Liver (tissue), 9 donors: ENCODE data around the gene SEZ6. TPM values are rescaled to one million over a fixed set of nuclear protein-coding genes. Genes with fewer than 3 reads are reported as not detected.

Experiments used
- DNase-seq: peaks from one replicate; pipeline ENCODE4 v3.0.0-alpha.2; 2017; ENCODE audit warnings: low spot score
- H3K27ac ChIP-seq, 2 donors: one replicate each; pipeline ENCODE4 v1.7.0; 2013; ENCODE audit warnings: inconsistent platforms in 2 of 2, low read length in 2 of 2, control low read depth in 1 of 2, low read depth in 1 of 2, mild to moderate bottlenecking in 1 of 2
- H3K27me3 ChIP-seq, 4 donors: one replicate each; pipeline versions ENCODE4 v1.6.1 to v1.7.0; 2013; ENCODE audit warnings: low read length in 3 of 4, inconsistent platforms in 1 of 4, mild to moderate bottlenecking in 1 of 4, moderate library complexity in 1 of 4; ENCODE audit not compliant: control insufficient read depth in 4 of 4, insufficient read depth in 4 of 4
- H3K36me3 ChIP-seq, 4 donors: one replicate each; pipeline versions ENCODE4 v1.6.1 to v1.7.0; 2013; ENCODE audit warnings: low read length in 3 of 4, mild to moderate bottlenecking in 3 of 4, low read depth in 1 of 4, moderate library complexity in 1 of 4; ENCODE audit not compliant: control insufficient read depth in 4 of 4, insufficient read depth in 3 of 4
- H3K4me1 ChIP-seq, 4 donors: one replicate each; pipeline versions ENCODE4 v1.6.1 to v1.7.0; 2013; ENCODE audit warnings: low read length in 3 of 4, mild to moderate bottlenecking in 3 of 4, moderate library complexity in 1 of 4; ENCODE audit not compliant: control insufficient read depth in 4 of 4, insufficient read depth in 4 of 4
- H3K4me3 ChIP-seq, 3 donors: one replicate each; pipeline versions ENCODE4 v1.6.1 to v1.7.0; 2013; ENCODE audit warnings: low read length in 3 of 3, control low read depth in 1 of 3, low read depth in 1 of 3, mild to moderate bottlenecking in 1 of 3
- H3K9ac ChIP-seq, 2 donors: one replicate each; pipeline ENCODE4 v1.7.0; 2013; ENCODE audit warnings: low read length in 2 of 2, mild to moderate bottlenecking in 2 of 2, moderate library complexity in 2 of 2, control low read depth in 1 of 2, low read depth in 1 of 2
- H3K9me3 ChIP-seq, 4 donors: one replicate each; pipeline versions ENCODE4 v1.6.1 to v1.7.0; 2013; ENCODE audit warnings: low read length in 3 of 4; ENCODE audit not compliant: control insufficient read depth in 4 of 4
- EGR1 ChIP-seq, 2 donors: IDR thresholded peaks; 2 replicates each; pipeline ENCODE4 v1.6.1; 2016 to 2018; ENCODE audit warnings: antibody characterized with exemption in 2 of 2, low read depth in 2 of 2
- FOXA1 ChIP-seq: IDR thresholded peaks from 2 replicates; pipeline ENCODE4 v1.6.1; 2016; ENCODE audit warnings: antibody characterized with exemption
- FOXA2 ChIP-seq: IDR thresholded peaks from 2 replicates; pipeline ENCODE4 v1.6.1; 2016; ENCODE audit warnings: antibody characterized with exemption
- GABPA ChIP-seq, 2 donors: IDR thresholded peaks in 1 of 2; conservative IDR thresholded peaks in 1 of 2; 2 replicates each; pipeline ENCODE4 v1.6.1; 2016; ENCODE audit warnings: antibody characterized with exemption in 2 of 2, mild to moderate bottlenecking in 1 of 2, moderate library complexity in 1 of 2
- HNF4A ChIP-seq, 2 donors: conservative IDR thresholded peaks; 2 replicates each; pipeline ENCODE4 v1.6.1; 2016; ENCODE audit warnings: antibody characterized with exemption in 2 of 2, mild to moderate bottlenecking in 2 of 2
- HNF4G ChIP-seq: IDR thresholded peaks from 2 replicates; pipeline ENCODE4 v1.6.1; 2016; ENCODE audit warnings: antibody characterized with exemption
- JUND ChIP-seq, 2 donors: IDR thresholded peaks; 2 replicates each; pipeline ENCODE4 v1.6.1; 2016; ENCODE audit warnings: antibody characterized with exemption in 2 of 2
- NR2F2 ChIP-seq: IDR thresholded peaks from 2 replicates; pipeline ENCODE4 v1.6.1; 2016; ENCODE audit warnings: antibody characterized with exemption
- RAD21 ChIP-seq, 2 donors: IDR thresholded peaks; 2 replicates each; pipeline ENCODE4 v1.6.1; 2016; ENCODE audit warnings: antibody characterized with exemption in 2 of 2, mild to moderate bottlenecking in 2 of 2
- RXRA ChIP-seq, 2 donors: IDR thresholded peaks; 2 replicates each; pipeline ENCODE4 v1.6.1; 2017 to 2018; ENCODE audit warnings: antibody characterized with exemption in 2 of 2, mild to moderate bottlenecking in 1 of 2
- SP1 ChIP-seq: IDR thresholded peaks from 2 replicates; pipeline ENCODE4 v1.6.1; 2018; ENCODE audit warnings: antibody characterized with exemption, mild to moderate bottlenecking
- TAF1 ChIP-seq: conservative IDR thresholded peaks from 2 replicates; pipeline ENCODE4 v1.6.1; 2016; ENCODE audit warnings: antibody characterized with exemption, mild to moderate bottlenecking
- YY1 ChIP-seq: IDR thresholded peaks from 2 replicates; pipeline ENCODE4 v1.6.1; 2016; ENCODE audit warnings: antibody characterized with exemption, mild to moderate bottlenecking
- WGBS: extraction: QIAGEN DNeasy Blood & Tissue Kit; methylation state at CpG from one replicate; pipeline ENCODE4 v1.1.7; 2013; 5-methylcytosine and 5-hydroxymethylcytosine counted together
- polyA plus RNA-seq, 2 donors: library from polyadenylated mRNA; stranded (reverse) in 1 of 2; unstranded in 1 of 2; fragments of 200-250 nt in 1 of 2; fragments of >200 nt in 1 of 2; fragmentation: Nextera tagmentation in 1 of 2; extraction: Ambion mirVana in 1 of 2; gene quantifications; one replicate each; pipeline versions ENCODE4 v1.2.1 to v1.2.3, GENCODE V29; 2013 to 2015
- total RNA-seq, 2 donors: library from RNA; depleted of rRNA; stranded (reverse); fragments of >200 nt; gene quantifications; one replicate each; pipeline ENCODE4 v1.2.3, GENCODE V29; 2014
- TF ChIP-seq, protein P1 (sequence below): fragments of 150-350 bp; IDR thresholded peaks from 2 replicates; pipeline ENCODE4 v1.5.1; 2017; ENCODE audit warnings: improper control_type of control experiment, low read depth, low read length; ENCODE audit not compliant: missing input control
- TF ChIP-seq, protein P2 (sequence below): IDR thresholded peaks from 2 replicates; pipeline ENCODE4 v1.6.1; 2016; ENCODE audit warnings: antibody characterized with exemption
- TF ChIP-seq, protein P3 (sequence below): IDR thresholded peaks from 2 replicates; pipeline ENCODE4 v1.6.1; 2016; ENCODE audit warnings: antibody characterized with exemption, mild to moderate bottlenecking
- TF ChIP-seq, protein P4 (sequence below): IDR thresholded peaks from 2 replicates; pipeline ENCODE4 v1.6.1; 2016; ENCODE audit warnings: antibody characterized with exemption
- donor health status: healthy.
- donor health status: healthy.
- donor health status: healthy.
- donor health status: healthy.
- donor health status: healthy.

Gene SEZ6
- total and polyA plus RNA-seq, 4 donors: 0.39 TPM; not detected in 3

DNA sequence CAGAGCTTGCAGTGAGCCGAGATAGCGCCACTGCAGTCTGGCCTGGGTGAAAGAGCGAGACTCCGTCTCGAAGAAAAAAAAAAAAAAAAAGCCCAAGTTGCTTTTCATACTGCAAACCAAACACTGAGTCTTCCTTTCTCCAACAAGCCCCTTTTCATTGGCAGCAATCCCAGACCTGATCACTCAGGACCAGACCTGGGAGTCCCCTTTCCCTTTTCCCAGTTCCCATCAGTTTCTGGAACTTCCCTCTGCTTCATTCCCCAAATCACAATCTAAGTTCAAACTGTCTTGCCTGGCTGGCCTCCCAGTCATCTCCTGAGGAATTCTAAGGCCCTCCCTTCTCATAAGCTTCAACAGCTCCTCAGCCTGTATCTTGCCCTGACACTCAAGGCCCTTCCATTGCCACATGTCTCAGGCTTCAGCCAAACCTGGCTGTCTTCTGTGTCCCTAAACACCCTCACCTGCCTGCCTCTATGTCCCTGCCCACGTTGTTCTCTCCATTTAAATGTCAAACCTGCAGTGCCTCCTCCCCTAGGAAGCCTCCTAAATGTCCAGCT, 42.7 kb downstream of the SEZ6 start:
- H3K27ac ChIP-seq: no peak overlapping the region
- TF ChIP-seq FOXA1 (no peak), JUND (IDR thresholded peaks at IDR 0.05) (no peak), HNF4A (conservative IDR thresholded peaks at IDR 0.05) (no peak), TAF1 (no peak)
- TF ChIP-seq, protein P1, sequence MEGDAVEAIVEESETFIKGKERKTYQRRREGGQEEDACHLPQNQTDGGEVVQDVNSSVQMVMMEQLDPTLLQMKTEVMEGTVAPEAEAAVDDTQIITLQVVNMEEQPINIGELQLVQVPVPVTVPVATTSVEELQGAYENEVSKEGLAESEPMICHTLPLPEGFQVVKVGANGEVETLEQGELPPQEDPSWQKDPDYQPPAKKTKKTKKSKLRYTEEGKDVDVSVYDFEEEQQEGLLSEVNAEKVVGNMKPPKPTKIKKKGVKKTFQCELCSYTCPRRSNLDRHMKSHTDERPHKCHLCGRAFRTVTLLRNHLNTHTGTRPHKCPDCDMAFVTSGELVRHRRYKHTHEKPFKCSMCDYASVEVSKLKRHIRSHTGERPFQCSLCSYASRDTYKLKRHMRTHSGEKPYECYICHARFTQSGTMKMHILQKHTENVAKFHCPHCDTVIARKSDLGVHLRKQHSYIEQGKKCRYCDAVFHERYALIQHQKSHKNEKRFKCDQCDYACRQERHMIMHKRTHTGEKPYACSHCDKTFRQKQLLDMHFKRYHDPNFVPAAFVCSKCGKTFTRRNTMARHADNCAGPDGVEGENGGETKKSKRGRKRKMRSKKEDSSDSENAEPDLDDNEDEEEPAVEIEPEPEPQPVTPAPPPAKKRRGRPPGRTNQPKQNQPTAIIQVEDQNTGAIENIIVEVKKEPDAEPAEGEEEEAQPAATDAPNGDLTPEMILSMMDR: no peak
- no peaks in the 10 kb centered on the region for H3K9me3 ChIP-seq
- H3K27me3 ChIP-seq: no peaks in the 10 kb centered on the region
- peaks cover 0 to 5% (median 0%) of the 10 kb centered on the region in 4 donors for H3K4me1 ChIP-seq
- H3K4me3 ChIP-seq: no peak overlapping the region
- DNase-seq: no peak
- no peaks in the 10 kb centered on the region for H3K36me3 ChIP-seq
- WGBS: 72% methylated on average over 6 of the region's 6 CpGs
- H3K9ac ChIP-seq: no peak overlapping the region

DNA sequence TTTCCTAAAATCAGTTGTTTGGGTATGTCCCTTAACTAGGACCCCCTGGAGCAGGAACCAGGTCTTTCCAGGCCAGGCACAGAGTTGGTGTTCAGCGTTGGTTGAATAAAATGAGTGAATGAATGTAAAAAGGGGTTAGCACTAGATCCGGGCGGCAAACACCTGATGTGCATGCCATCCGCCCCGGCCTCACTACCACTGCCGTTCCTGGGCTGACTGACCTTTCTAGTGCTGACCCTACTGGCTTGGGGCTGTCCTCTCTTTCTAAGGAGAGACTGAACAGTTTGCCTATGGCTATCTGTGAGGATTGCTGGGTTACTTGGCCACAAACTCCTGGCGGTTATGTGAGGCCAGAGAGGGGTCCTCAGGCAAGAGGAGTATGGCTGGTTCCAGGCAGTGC, 44.4 kb downstream of the SEZ6 start:
- H3K27me3 ChIP-seq: no peaks in the 10 kb centered on the region
- TF ChIP-seq, protein P2, sequence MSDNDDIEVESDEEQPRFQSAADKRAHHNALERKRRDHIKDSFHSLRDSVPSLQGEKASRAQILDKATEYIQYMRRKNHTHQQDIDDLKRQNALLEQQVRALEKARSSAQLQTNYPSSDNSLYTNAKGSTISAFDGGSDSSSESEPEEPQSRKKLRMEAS: no peak
- TF ChIP-seq NR2F2 (no peak), JUND (IDR thresholded peaks at IDR 0.05) (no peak), FOXA1 (no peak), HNF4G (no peak)
- 94% methylated on average over 7 of the region's 7 CpGs for WGBS
- H3K4me1 ChIP-seq: peaks cover 0 to 3% (median 0%) of the 10 kb centered on the region in 4 donors
- no peak overlapping the region for H3K9ac ChIP-seq
- DNase-seq: no peak
- no peaks in the 10 kb centered on the region for H3K36me3 ChIP-seq
- no peak overlapping the region for H3K4me3 ChIP-seq
- H3K9me3 ChIP-seq: no peaks in the 10 kb centered on the region
- H3K27ac ChIP-seq: no peak overlapping the region

DNA sequence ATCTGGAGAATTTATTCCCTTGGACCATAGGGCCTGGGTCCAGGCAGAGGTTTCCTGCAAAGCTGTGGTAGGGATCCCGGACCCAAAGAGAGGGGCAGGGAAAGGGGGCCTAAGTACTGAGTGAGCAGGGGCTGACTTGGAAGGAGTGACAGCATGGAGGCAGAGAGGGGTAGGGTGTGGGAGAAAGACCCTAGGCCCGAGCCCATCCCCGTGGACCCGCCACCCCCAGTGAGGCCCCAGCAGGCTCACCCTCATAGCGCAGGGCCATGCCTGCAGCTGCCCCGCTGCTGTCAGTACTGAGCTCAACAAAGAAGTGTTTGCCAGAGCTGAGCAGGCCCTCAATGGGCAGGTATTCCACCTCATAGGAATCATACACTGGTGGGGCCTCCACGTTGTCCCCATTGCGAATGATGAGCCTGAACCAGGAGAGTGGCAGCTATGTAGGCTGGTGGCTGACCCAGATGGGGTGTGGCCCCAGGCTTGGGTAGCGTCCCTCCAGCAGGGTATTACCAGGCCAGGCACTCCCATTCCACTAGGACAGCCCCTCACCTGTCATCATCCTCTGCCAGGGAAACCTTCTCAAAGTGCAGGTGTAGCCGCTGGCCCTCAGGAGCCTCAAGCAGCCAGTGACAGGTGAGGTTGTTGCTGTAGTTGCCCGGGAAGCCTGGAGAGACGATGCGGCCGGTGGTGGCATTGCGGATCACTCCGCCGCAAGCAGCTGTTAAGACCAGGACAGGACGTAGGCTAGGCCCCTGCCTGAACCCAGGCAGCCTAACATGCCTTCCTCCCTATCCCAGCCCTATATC, 45.4 kb downstream of the SEZ6 start:
- H3K4me1 ChIP-seq: no peaks in the 10 kb centered on the region
- no peak for DNase-seq
- H3K27ac ChIP-seq: no peak overlapping the region
- no peaks in the 10 kb centered on the region for H3K27me3 ChIP-seq
- WGBS: 95% methylated on average over 18 of the region's 18 CpGs
- no peak overlapping the region for H3K4me3 ChIP-seq
- no peak overlapping the region for H3K9ac ChIP-seq
- no peaks in the 10 kb centered on the region for H3K36me3 ChIP-seq
- TF ChIP-seq YY1: no peak
- TF ChIP-seq GABPA (IDR thresholded peaks at IDR 0.05 in 1 of 2, conservative IDR thresholded peaks at IDR 0.05 in 1 of 2): no peak
- no peak for TF ChIP-seq RAD21 (IDR thresholded peaks at IDR 0.05)
- no peak for TF ChIP-seq TAF1
- TF ChIP-seq, protein P3, sequence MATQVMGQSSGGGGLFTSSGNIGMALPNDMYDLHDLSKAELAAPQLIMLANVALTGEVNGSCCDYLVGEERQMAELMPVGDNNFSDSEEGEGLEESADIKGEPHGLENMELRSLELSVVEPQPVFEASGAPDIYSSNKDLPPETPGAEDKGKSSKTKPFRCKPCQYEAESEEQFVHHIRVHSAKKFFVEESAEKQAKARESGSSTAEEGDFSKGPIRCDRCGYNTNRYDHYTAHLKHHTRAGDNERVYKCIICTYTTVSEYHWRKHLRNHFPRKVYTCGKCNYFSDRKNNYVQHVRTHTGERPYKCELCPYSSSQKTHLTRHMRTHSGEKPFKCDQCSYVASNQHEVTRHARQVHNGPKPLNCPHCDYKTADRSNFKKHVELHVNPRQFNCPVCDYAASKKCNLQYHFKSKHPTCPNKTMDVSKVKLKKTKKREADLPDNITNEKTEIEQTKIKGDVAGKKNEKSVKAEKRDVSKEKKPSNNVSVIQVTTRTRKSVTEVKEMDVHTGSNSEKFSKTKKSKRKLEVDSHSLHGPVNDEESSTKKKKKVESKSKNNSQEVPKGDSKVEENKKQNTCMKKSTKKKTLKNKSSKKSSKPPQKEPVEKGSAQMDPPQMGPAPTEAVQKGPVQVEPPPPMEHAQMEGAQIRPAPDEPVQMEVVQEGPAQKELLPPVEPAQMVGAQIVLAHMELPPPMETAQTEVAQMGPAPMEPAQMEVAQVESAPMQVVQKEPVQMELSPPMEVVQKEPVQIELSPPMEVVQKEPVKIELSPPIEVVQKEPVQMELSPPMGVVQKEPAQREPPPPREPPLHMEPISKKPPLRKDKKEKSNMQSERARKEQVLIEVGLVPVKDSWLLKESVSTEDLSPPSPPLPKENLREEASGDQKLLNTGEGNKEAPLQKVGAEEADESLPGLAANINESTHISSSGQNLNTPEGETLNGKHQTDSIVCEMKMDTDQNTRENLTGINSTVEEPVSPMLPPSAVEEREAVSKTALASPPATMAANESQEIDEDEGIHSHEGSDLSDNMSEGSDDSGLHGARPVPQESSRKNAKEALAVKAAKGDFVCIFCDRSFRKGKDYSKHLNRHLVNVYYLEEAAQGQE: no peak
- TF ChIP-seq, protein P1: no peak
- no peak for TF ChIP-seq SP1
- no peak for TF ChIP-seq FOXA1
- TF ChIP-seq HNF4A (conservative IDR thresholded peaks at IDR 0.05): no peak
- TF ChIP-seq FOXA2: no peak
- TF ChIP-seq NR2F2: no peak
- TF ChIP-seq, protein P2: no peak
- no peak for TF ChIP-seq RXRA (IDR thresholded peaks at IDR 0.05)
- TF ChIP-seq, protein P4, sequence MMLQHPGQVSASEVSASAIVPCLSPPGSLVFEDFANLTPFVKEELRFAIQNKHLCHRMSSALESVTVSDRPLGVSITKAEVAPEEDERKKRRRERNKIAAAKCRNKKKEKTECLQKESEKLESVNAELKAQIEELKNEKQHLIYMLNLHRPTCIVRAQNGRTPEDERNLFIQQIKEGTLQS: no peak
- TF ChIP-seq EGR1 (IDR thresholded peaks at IDR 0.05; ENCODE audit: low read depth in 2 of 2): no peak
- no peaks in the 10 kb centered on the region for H3K9me3 ChIP-seq
